Panc1 (cell line): ENCODE data around the gene MAN2A2.

Source experiments
- CTCF ChIP-seq: fragments of 450-650 bp; IDR thresholded peaks from 2 replicates; pipeline ENCODE4 v1.5.1; 2017; ENCODE audit warnings: mild to moderate bottlenecking
- POLR2AphosphoS5 ChIP-seq: IDR thresholded peaks from 2 replicates; pipeline ENCODE4 v1.6.1; 2012; ENCODE audit warnings: mild to moderate bottlenecking, low read depth, low read length, moderate library complexity
- TCF7L2 ChIP-seq: IDR thresholded peaks from 2 replicates; pipeline ENCODE4 v1.6.1; 2011; ENCODE audit warnings: mild to moderate bottlenecking, low read depth, low read length, inconsistent platforms

GRCh38 chr15:90907051-90907660, 4.1 kb downstream of the MAN2A2 start:
- TF ChIP-seq TCF7L2: no peak
- no peak for TF ChIP-seq CTCF
- TF ChIP-seq POLR2AphosphoS5: no peak
